K562 (cell line): ENCODE results near the gene SFI1. TPM values are rescaled to one million over a fixed set of nuclear protein-coding genes. Genes with fewer than 3 reads are reported as not detected.

ENCODE experiments used
- CHD2 ChIP-seq: IDR thresholded peaks from 2 replicates; pipeline ENCODE4 v1.6.1; 2011; ENCODE audit warnings: low read depth, low read length
- FOXP1 ChIP-seq: sonication (generic); formaldehyde crosslinking; IDR thresholded peaks from 2 replicates; pipeline ENCODE4 v1.8.0; 2022; ENCODE audit warnings: mild to moderate bottlenecking, missing genetic modification reagents
- KDM1A ChIP-seq, 2 experiments: fragments of 450-650 bp; IDR thresholded peaks; 2 replicates each; pipeline ENCODE4 v1.6.1; 2016; ENCODE audit warnings: mild to moderate bottlenecking in 2 of 2
- KDM4B ChIP-seq, 2 experiments: fragments of 450-650 bp in 1 of 2; sonication (generic) in 1 of 2; IDR thresholded peaks; 2 replicates each; pipeline ENCODE4 v1.6.1; 2016 to 2017; ENCODE audit warnings: borderline replicate concordance in 2 of 2, antibody characterized with exemption in 1 of 2, low read depth in 1 of 2, mild to moderate bottlenecking in 1 of 2
- LCOR ChIP-seq: sonication (generic); formaldehyde crosslinking; IDR thresholded peaks from 2 replicates; pipeline ENCODE4 v1.8.0; 2022; ENCODE audit warnings: mild to moderate bottlenecking, missing genetic modification reagents
- PHB ChIP-seq: fragments of 250-450 bp; sonication (Bioruptor Pico); IDR thresholded peaks from 2 replicates; pipeline ENCODE4 v1.5.0; 2021
- POLR2B ChIP-seq: fragments of 450-650 bp; IDR thresholded peaks from 2 replicates; pipeline ENCODE4 v1.6.1; 2018; ENCODE audit warnings: low read depth; ENCODE audit not compliant: partially characterized antibody
- PTBP1 ChIP-seq: fragments of 200-400 bp; formaldehyde crosslinking; IDR thresholded peaks from 2 replicates; pipeline ENCODE4 v1.6.1; 2017; ENCODE audit warnings: low read depth, low read length
- SOX6 ChIP-seq: fragments of 450-650 bp; IDR thresholded peaks from 2 replicates; pipeline ENCODE4 v1.6.1; 2014; ENCODE audit warnings: mild to moderate bottlenecking
- STAG1 ChIP-seq: sonication (generic); formaldehyde crosslinking; IDR thresholded peaks from 2 replicates; pipeline ENCODE4 v1.5.0; 2020; ENCODE audit warnings: missing genetic modification reagents, borderline replicate concordance
- ZNF444 ChIP-seq: fragments of 250-450 bp; sonication (Bioruptor Pico); IDR thresholded peaks from 2 replicates; pipeline ENCODE4 v1.4.0; 2020; ENCODE audit warnings: mild to moderate bottlenecking, moderate library complexity
- ZNF445 ChIP-seq: fragments of 250-450 bp; sonication (Bioruptor Pico); IDR thresholded peaks from 2 replicates; pipeline ENCODE4 v1.4.0; 2020; ENCODE audit warnings: low read depth, mild to moderate bottlenecking, moderate library complexity
- polyA plus RNA-seq, 8 experiments: library from polyadenylated mRNA; depleted of rRNA in 4 of 8; stranded (reverse) in 5 of 8; unstranded in 3 of 8; fragments of >200 nt; fragmentation: Nextera tagmentation in 2 of 8; fragmentation: Illumina TruSeq in 1 of 8; extraction: Ambion mirVana in 2 of 8; extraction: Trizol in 1 of 8; gene quantifications; 2 replicates each; pipeline versions ENCODE4 v1.2.1 to v1.2.3, GENCODE V29; 2011 to 2014; ENCODE audit warnings: inconsistent platforms in 1 of 8, missing spikeins in 1 of 8
- total RNA-seq, 7 experiments: library from RNA; depleted of rRNA in 6 of 7; stranded (reverse); fragments of >200 nt in 6 of 7; fragmentation: Illumina TruSeq in 2 of 7; extraction: Trizol in 2 of 7; gene quantifications; 2 replicates each; pipeline versions ENCODE4 v1.2.1 to v1.2.3, GENCODE V29; 2011 to 2021; ENCODE audit warnings: low replicate concordance in 1 of 7
- TF ChIP-seq, protein P1 (sequence below): sonication (generic); formaldehyde crosslinking; IDR thresholded peaks from 2 replicates; pipeline ENCODE4 v1.8.1; 2023; ENCODE audit warnings: mild to moderate bottlenecking, missing genetic modification reagents
- TF ChIP-seq, protein P2 (sequence below), 2 experiments: IDR thresholded peaks; 2 replicates each; pipeline ENCODE4 v1.6.1; 2012; ENCODE audit warnings: improper control_type of control experiment in 2 of 2, low read depth in 2 of 2, low read length in 2 of 2, borderline replicate concordance in 1 of 2
- TF ChIP-seq, protein P3 (sequence below): fragments of 450-650 bp; IDR thresholded peaks from 2 replicates; pipeline ENCODE4 v1.6.1; 2016; ENCODE audit warnings: mild to moderate bottlenecking
- TF ChIP-seq, protein P4 (sequence below): sonication (generic); formaldehyde crosslinking; IDR thresholded peaks from 2 replicates; pipeline ENCODE4 v1.8.0; 2022; ENCODE audit warnings: missing genetic modification reagents, mild to moderate bottlenecking, borderline replicate concordance
- TF ChIP-seq, protein P5 (sequence below): fragments of 250-450 bp; sonication (Bioruptor Pico); IDR thresholded peaks from 2 replicates; pipeline ENCODE4 v1.5.0; 2021

Gene SFI1
- total and polyA plus RNA-seq, 9 of the 15 experiments (the other 6 are each of a cell fraction or from before 2014, with no cell fraction given), result 3.0 to 25.6 (median 14.1) TPM

DNA sequence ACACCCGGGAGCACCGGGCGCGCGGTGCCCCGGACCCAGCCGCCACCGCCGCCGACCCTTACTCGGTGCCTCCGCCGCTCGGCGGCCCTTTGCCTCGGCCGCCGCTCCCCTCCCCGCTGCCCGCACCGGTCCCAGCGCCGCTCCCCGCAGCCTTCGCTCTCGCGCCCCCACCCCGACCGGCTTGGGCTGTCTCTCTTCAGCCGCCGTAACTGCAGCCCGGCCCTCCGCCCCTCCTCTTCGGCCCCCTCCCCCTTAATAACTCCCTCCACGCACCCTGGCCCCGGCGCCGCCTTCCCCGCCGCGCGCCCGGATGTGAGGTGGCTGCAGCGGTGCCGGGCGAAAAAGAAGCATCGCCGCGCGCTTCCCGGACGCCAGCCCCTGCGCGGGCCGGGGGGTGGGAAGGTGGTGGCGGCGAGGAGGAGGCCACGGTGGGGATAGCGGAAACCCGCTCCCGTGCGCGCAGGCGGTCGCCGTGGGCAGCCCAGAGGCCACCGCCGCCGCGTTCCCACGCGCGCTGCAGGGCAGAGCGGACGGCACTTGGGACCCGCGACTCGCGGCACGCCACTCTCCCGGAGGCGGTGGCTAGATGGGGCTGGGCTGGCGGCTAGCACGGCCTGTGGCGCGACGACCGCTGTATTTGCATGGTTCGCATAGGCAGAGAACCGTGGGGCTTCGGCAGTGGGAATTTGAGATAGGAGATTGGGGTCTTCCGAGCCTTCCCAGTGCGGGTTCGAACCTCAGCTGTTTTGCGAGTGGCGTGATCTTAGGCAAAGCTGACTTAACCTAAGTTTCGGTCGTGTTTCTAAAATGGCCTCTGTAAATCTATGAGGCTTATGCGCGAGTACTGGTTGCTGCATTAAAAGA, 6.5 kb upstream of the SFI1 start, which contains the start of gene EIF4ENIF1 (continued):
- TF ChIP-seq FOXP1 (CRISPR knock-in tag) (0 out of 2 replicates have a peak, but pooled peaks have one; percentile 28), CHD2 (no peak), POLR2B (no peak), PHB (CRISPR knock-in tag) (no peak), STAG1 (CRISPR knock-in tag) (no peak), SOX6 (no peak), ZNF444 (CRISPR knock-in tag) (peak; percentile 60; the same call in 1 of the 2 replicates), PTBP1 (no peak), LCOR (CRISPR knock-in tag) (no peak), KDM4B (IDR thresholded peaks at IDR 0.05; ENCODE audit: borderline replicate concordance in 2 of 2, low read depth in 1 of 2) (no peak), KDM1A (IDR thresholded peaks at IDR 0.05) (no peak; a peak in 1 of 4 replicates), ZNF445 (CRISPR knock-in tag) (no peak)
- TF ChIP-seq, protein P1, sequence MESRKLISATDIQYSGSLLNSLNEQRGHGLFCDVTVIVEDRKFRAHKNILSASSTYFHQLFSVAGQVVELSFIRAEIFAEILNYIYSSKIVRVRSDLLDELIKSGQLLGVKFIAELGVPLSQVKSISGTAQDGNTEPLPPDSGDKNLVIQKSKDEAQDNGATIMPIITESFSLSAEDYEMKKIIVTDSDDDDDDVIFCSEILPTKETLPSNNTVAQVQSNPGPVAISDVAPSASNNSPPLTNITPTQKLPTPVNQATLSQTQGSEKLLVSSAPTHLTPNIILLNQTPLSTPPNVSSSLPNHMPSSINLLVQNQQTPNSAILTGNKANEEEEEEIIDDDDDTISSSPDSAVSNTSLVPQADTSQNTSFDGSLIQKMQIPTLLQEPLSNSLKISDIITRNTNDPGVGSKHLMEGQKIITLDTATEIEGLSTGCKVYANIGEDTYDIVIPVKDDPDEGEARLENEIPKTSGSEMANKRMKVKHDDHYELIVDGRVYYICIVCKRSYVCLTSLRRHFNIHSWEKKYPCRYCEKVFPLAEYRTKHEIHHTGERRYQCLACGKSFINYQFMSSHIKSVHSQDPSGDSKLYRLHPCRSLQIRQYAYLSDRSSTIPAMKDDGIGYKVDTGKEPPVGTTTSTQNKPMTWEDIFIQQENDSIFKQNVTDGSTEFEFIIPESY (CRISPR knock-in tag), result no peak
- TF ChIP-seq, protein P2, sequence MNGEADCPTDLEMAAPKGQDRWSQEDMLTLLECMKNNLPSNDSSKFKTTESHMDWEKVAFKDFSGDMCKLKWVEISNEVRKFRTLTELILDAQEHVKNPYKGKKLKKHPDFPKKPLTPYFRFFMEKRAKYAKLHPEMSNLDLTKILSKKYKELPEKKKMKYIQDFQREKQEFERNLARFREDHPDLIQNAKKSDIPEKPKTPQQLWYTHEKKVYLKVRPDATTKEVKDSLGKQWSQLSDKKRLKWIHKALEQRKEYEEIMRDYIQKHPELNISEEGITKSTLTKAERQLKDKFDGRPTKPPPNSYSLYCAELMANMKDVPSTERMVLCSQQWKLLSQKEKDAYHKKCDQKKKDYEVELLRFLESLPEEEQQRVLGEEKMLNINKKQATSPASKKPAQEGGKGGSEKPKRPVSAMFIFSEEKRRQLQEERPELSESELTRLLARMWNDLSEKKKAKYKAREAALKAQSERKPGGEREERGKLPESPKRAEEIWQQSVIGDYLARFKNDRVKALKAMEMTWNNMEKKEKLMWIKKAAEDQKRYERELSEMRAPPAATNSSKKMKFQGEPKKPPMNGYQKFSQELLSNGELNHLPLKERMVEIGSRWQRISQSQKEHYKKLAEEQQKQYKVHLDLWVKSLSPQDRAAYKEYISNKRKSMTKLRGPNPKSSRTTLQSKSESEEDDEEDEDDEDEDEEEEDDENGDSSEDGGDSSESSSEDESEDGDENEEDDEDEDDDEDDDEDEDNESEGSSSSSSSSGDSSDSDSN (IDR thresholded peaks at IDR 0.05; ENCODE audit: borderline replicate concordance in 1 of 2, low read depth in 2 of 2, low read length in 2 of 2), result no peak
- TF ChIP-seq, protein P3, sequence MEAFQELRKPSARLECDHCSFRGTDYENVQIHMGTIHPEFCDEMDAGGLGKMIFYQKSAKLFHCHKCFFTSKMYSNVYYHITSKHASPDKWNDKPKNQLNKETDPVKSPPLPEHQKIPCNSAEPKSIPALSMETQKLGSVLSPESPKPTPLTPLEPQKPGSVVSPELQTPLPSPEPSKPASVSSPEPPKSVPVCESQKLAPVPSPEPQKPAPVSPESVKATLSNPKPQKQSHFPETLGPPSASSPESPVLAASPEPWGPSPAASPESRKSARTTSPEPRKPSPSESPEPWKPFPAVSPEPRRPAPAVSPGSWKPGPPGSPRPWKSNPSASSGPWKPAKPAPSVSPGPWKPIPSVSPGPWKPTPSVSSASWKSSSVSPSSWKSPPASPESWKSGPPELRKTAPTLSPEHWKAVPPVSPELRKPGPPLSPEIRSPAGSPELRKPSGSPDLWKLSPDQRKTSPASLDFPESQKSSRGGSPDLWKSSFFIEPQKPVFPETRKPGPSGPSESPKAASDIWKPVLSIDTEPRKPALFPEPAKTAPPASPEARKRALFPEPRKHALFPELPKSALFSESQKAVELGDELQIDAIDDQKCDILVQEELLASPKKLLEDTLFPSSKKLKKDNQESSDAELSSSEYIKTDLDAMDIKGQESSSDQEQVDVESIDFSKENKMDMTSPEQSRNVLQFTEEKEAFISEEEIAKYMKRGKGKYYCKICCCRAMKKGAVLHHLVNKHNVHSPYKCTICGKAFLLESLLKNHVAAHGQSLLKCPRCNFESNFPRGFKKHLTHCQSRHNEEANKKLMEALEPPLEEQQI, result no peak
- TF ChIP-seq, protein P4, sequence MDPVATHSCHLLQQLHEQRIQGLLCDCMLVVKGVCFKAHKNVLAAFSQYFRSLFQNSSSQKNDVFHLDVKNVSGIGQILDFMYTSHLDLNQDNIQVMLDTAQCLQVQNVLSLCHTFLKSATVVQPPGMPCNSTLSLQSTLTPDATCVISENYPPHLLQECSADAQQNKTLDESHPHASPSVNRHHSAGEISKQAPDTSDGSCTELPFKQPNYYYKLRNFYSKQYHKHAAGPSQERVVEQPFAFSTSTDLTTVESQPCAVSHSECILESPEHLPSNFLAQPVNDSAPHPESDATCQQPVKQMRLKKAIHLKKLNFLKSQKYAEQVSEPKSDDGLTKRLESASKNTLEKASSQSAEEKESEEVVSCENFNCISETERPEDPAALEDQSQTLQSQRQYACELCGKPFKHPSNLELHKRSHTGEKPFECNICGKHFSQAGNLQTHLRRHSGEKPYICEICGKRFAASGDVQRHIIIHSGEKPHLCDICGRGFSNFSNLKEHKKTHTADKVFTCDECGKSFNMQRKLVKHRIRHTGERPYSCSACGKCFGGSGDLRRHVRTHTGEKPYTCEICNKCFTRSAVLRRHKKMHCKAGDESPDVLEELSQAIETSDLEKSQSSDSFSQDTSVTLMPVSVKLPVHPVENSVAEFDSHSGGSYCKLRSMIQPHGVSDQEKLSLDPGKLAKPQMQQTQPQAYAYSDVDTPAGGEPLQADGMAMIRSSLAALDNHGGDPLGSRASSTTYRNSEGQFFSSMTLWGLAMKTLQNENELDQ, result no peak
- TF ChIP-seq, protein P5, sequence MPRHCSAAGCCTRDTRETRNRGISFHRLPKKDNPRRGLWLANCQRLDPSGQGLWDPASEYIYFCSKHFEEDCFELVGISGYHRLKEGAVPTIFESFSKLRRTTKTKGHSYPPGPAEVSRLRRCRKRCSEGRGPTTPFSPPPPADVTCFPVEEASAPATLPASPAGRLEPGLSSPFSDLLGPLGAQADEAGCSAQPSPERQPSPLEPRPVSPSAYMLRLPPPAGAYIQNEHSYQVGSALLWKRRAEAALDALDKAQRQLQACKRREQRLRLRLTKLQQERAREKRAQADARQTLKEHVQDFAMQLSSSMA (CRISPR knock-in tag), result no peak
